Lower leg skin (tissue), 4 donors: ENCODE data around the gene PLPPR2. TPM values are rescaled to one million over a fixed set of nuclear protein-coding genes. Genes with fewer than 3 reads are reported as not detected.

Experiments used
- DNase-seq, 2 donors: peaks; one replicate each; pipeline ENCODE4 v3.0.0-alpha.2; 2019; ENCODE audit warnings: low spot score in 2 of 2
- H3K4me3 ChIP-seq: fragments of 200-600 bp; sonication (generic); 2 replicates; pipeline ENCODE4 v1.5.1; 2017; ENCODE audit warnings: mild to moderate bottlenecking, low read depth; ENCODE audit not compliant: poor library complexity, severe bottlenecking
- POLR2A ChIP-seq, 2 donors: fragments of 450-650 bp; IDR thresholded peaks; one replicate each; pipeline ENCODE4 v1.6.1; 2016 to 2017; ENCODE audit warnings: antibody characterized with exemption in 2 of 2, mild to moderate bottlenecking in 1 of 2, moderate library complexity in 1 of 2
- WGBS, 2 donors: methylation state at CpG; one replicate each; pipeline ENCODE4 v1.1.5; 2018; 5-methylcytosine and 5-hydroxymethylcytosine counted together
- intact Hi-C: fragments of 100-400 bp; cut with DNase I; formaldehyde crosslinking; loops from one replicate; pipeline ENCODE4 v1.15.0; 2023; ENCODE audit warnings: low total_unique reads
- total RNA-seq, 4 donors: library from RNA; depleted of rRNA; stranded (reverse); fragments of >200 nt; gene quantifications; one replicate each; pipeline ENCODE4 v1.1.0, GENCODE V29; 2016
- TF ChIP-seq, protein P1 (sequence below), 3 donors: fragments of 450-650 bp; IDR thresholded peaks; one replicate each; pipeline ENCODE4 v1.5.1; 2016; ENCODE audit warnings: antibody characterized with exemption in 3 of 3, mild to moderate bottlenecking in 3 of 3, moderate library complexity in 2 of 3

The PLPPR2 gene
- total RNA-seq, 4 donors from 2014 or later, result 18.6 to 40.6 (median 29.8) TPM

DNA sequence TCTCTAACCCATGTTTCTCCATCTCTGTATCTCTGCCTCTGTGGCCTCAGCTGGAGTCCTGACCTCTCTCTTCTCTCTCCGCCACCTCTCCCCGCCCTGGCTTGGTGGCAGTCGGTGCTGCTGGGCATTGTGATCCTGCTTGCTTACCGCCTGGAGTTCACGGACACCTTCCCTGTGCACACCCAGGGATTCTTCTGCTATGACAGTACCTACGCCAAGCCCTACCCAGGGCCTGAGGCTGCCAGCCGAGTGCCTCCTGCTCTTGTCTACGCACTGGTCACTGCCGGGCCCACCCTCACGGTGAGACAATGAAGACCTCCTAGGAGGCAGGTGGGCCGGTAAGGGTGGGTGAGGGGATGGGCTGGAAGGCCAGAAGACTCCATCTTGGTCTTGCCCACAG is 4.2 kb downstream of the PLPPR2 start:
- TF ChIP-seq POLR2A (IDR thresholded peaks at IDR 0.05), result no peak
- TF ChIP-seq, protein P1, sequence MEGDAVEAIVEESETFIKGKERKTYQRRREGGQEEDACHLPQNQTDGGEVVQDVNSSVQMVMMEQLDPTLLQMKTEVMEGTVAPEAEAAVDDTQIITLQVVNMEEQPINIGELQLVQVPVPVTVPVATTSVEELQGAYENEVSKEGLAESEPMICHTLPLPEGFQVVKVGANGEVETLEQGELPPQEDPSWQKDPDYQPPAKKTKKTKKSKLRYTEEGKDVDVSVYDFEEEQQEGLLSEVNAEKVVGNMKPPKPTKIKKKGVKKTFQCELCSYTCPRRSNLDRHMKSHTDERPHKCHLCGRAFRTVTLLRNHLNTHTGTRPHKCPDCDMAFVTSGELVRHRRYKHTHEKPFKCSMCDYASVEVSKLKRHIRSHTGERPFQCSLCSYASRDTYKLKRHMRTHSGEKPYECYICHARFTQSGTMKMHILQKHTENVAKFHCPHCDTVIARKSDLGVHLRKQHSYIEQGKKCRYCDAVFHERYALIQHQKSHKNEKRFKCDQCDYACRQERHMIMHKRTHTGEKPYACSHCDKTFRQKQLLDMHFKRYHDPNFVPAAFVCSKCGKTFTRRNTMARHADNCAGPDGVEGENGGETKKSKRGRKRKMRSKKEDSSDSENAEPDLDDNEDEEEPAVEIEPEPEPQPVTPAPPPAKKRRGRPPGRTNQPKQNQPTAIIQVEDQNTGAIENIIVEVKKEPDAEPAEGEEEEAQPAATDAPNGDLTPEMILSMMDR (IDR thresholded peaks at IDR 0.05), result no peak
- 65 to 67% methylated on average over 9 to 11 of the region's 11 CpGs for WGBS, 2 donors
- no peak for DNase-seq
- intact Hi-C loops, result no loop called here
- H3K4me3 ChIP-seq, result no peak overlapping the region

- no peak for DNase-seq
- intact Hi-C loops, result no loop called here
- H3K4me3 ChIP-seq, result no peak overlapping the region
- WGBS, 2 donors, result 58 to 61% methylated on average over 24 to 43 of the region's 43 CpGs
- TF ChIP-seq POLR2A (IDR thresholded peaks at IDR 0.05), result no peak
- TF ChIP-seq, protein P1 (IDR thresholded peaks at IDR 0.05), result no peak
These were observed 6.0 kb downstream of the PLPPR2 start for GRCh38 chr19:11361037-11361770.

- WGBS, 2 donors, result 87 to 92% methylated on average over 31 to 35 of the region's 35 CpGs
- DNase-seq, result no peak
- H3K4me3 ChIP-seq, result no peak overlapping the region
- intact Hi-C loops, result no loop called here
- no peak for TF ChIP-seq POLR2A (IDR thresholded peaks at IDR 0.05)
- TF ChIP-seq, protein P1 (IDR thresholded peaks at IDR 0.05), result no peak
These were observed 6.8 kb downstream of the PLPPR2 start for GRCh38 chr19:11361771-11362731.

- 93 to 98% methylated on average over 8 to 10 of the region's 10 CpGs for WGBS, 2 donors
- intact Hi-C loops, result no loop called here
- H3K4me3 ChIP-seq, result no peak overlapping the region
- TF ChIP-seq POLR2A (IDR thresholded peaks at IDR 0.05), result no peak
- TF ChIP-seq, protein P1 (IDR thresholded peaks at IDR 0.05), result no peak
- DNase-seq, result no peak
These were observed 8.6 kb downstream of the PLPPR2 start for GRCh38 chr19:11363881-11364280.

DNA sequence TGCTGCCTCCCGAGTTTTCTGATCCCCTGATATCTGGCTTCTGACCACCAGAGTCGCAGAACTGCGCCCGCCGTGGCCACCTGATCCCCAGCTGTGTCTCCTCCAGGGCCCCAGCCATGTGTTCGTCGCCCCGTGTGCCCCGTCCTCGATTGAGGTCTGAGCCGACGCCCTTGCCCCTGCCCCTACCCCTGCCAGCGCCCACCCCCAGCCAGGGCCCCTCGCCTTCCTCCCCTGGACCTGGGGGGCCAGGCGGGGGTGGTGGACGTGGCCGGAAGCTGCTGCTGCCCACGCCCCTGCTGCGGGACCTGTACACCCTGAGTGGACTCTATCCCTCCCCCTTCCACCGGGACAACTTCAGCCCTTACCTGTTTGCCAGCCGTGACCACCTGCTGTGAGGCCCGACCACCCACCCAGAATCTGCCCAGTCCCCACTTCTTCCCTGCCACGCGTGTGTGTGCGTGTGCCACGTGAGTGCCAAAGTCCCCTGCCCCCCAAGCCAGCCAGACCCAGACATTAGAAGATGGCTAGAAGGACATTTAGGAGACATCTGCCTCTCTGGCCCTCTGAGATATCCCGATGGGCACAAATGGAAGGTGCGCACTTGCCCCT is 9.2 kb downstream of the PLPPR2 start:
- 92 to 95% methylated on average over 24 to 28 of the region's 28 CpGs for WGBS, 2 donors
- no peak overlapping the region for H3K4me3 ChIP-seq
- TF ChIP-seq POLR2A (IDR thresholded peaks at IDR 0.05), result no peak
- TF ChIP-seq, protein P1 (IDR thresholded peaks at IDR 0.05), result no peak
- intact Hi-C loops, result no loop called here
- DNase-seq, result no peak
